ENCODE data around the gene CNN2. TPM values are rescaled to one million over a fixed set of nuclear protein-coding genes. Genes with fewer than 3 reads are reported as not detected.

CNN2 gene
- total and polyA plus RNA-seq, 2 of the 4 experiments (the other 2 are of a cell fraction): 272 to 395 TPM

DNA sequence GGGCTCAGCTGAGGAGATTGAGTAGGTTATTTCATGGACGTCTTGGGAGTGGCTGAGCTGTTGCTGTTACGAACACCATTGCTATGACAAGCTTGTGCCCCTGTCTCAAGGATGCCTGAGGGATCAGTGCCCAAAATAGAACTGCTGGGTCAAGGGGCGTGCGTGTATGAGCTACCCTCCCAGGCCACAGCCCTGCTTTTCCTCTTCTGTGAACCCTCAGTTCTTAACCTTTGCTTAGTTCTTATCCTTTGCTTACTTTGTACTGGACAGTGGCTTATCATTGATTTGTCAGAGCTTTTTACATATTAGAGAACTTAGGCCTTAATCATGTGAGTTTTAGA, 49.6 kb downstream of the CNN2 start:
- H3K36me3 ChIP-seq (ENCODE audit: control insufficient read depth, insufficient read depth, low read length): no peaks in the 10 kb centered on the region
- no peaks in the 10 kb centered on the region for H3K9me1 ChIP-seq (ENCODE audit: insufficient read depth, low read length)
- POLR2A ChIA-PET (ENCODE audit: unreplicated experiment): no interaction called here
- ATAC-seq (ENCODE audit: low read depth): no peak
- no peak for TF ChIP-seq BHLHE40 (IDR thresholded peaks at IDR 0.05; ENCODE audit: low read depth, low read length)
- no peak for TF ChIP-seq RCOR1 (IDR thresholded peaks at IDR 0.05; ENCODE audit: insufficient replicate concordance, low read length)
- TF ChIP-seq SMC3 (IDR thresholded peaks at IDR 0.05; ENCODE audit: low read depth, low read length): no peak
- no peak for TF ChIP-seq CHD1 (IDR thresholded peaks at IDR 0.05; ENCODE audit: low read depth, low read length)
- no peak for TF ChIP-seq POLR2A (IDR thresholded peaks at IDR 0.05; ENCODE audit: low read depth, low read length)
- no peak for DNase-seq
- no peak overlapping the region for H3K18ac ChIP-seq (ENCODE audit: low read depth, low read length)
- H3K56ac ChIP-seq (ENCODE audit: extremely low read depth, insufficient read depth, low read length): no peak overlapping the region
- no peaks in the 10 kb centered on the region for H3K79me1 ChIP-seq (ENCODE audit: low read depth in 1 of 2, low read length in 2 of 2)
- H4K8ac ChIP-seq (ENCODE audit: low read depth in 2 of 2, low read length in 2 of 2): no peak overlapping the region
- in situ Hi-C loops (cut with MboI; ENCODE audit: low sequenced_read_pairs): no loop called here
- no TSS peak for BruUV-seq (replicated peaks)
- WGBS, 2 experiments (ENCODE audit: extremely low coverage in 2 of 2, insufficient read length in 1 of 2): no CpG with 5 or more reads among the region's 4 CpGs
- no peak overlapping the region for H2BK120ac ChIP-seq (ENCODE audit: low read depth, low read length)
- H4K5ac ChIP-seq (ENCODE audit: low read depth, low read length): no peak overlapping the region
- intact Hi-C loops (cut with micrococcal nuclease): no loop called here
- no peak overlapping the region for H2AFZ ChIP-seq (replicated peaks; ENCODE audit: low read length, poor library complexity)
- H3K9me3 ChIP-seq (ENCODE audit: control insufficient read depth, insufficient read depth, low read length): peaks cover 2% of the 10 kb centered on the region; the same call in 1 of the 2 replicates
- no peak overlapping the region for H2AK5ac ChIP-seq (ENCODE audit: low read depth, low read length)
- H3K27me3 ChIP-seq (ENCODE audit: control insufficient read depth, insufficient read depth, low read length): peaks cover 11% of the 10 kb centered on the region
- H3K4me1 ChIP-seq (ENCODE audit: control insufficient read depth, insufficient read depth, low read length): no peaks in the 10 kb centered on the region
- no peak overlapping the region for H3K14ac ChIP-seq (replicated peaks; ENCODE audit: low read depth, low read length)
- no peak overlapping the region for H2BK15ac ChIP-seq (ENCODE audit: low read depth, low read length)
- H4K91ac ChIP-seq (ENCODE audit: insufficient read depth, low read depth, low read length): no peak overlapping the region
- no peak overlapping the region for H3K27ac ChIP-seq (ENCODE audit: insufficient read depth, low read length)
- no peak overlapping the region for H2BK5ac ChIP-seq (ENCODE audit: low read depth, low read length, poor library complexity, severe bottlenecking)
- H4K20me1 ChIP-seq (ENCODE audit: insufficient read depth, low read length): no peaks in the 10 kb centered on the region
- H3K23ac ChIP-seq (ENCODE audit: low read depth, low read length): no peak overlapping the region
- H2BK20ac ChIP-seq (ENCODE audit: low read depth, low read length): no peak overlapping the region
- dilution Hi-C loops (cut with HindIII; ENCODE audit: low sequenced_read_pairs, unreplicated experiment): no loop called here
- H2AK9ac ChIP-seq (replicated peaks; ENCODE audit: low read depth, low read length, poor library complexity): no peak overlapping the region
- CTCF ChIA-PET: no interaction called here
- no peak overlapping the region for H3K4me3 ChIP-seq (ENCODE audit: insufficient read depth, low read depth, low read length)
- H3K9ac ChIP-seq (ENCODE audit: low read depth, low read length): no peak overlapping the region
- H3K4ac ChIP-seq (ENCODE audit: low read depth, low read length): no peak overlapping the region
- no peak overlapping the region for H3K4me2 ChIP-seq (ENCODE audit: low read depth, low read length)
